H7 (cell line): Measurements from ENCODE around the gene GALNT13. TPM values are rescaled to one million over a fixed set of nuclear protein-coding genes. Genes with fewer than 3 reads are reported as not detected.

Source experiments
- DNase-seq: peaks from one replicate; pipeline ENCODE4 v3.0.0; 2012
- H3K27me3 ChIP-seq: 2 replicates; pipeline ENCODE4 v1.6.0; 2011; ENCODE audit warnings: mild to moderate bottlenecking, low read length; ENCODE audit not compliant: control insufficient read depth, insufficient read depth
- H3K36me3 ChIP-seq: replicated peaks from 2 replicates; pipeline ENCODE4 v1.5.1; 2011; ENCODE audit warnings: low read length; ENCODE audit not compliant: control insufficient read depth, insufficient read depth
- H3K4me3 ChIP-seq: 2 replicates; pipeline ENCODE4 v1.5.1; 2011; ENCODE audit warnings: low read depth, mild to moderate bottlenecking, control low read depth, low read length, moderate library complexity; ENCODE audit not compliant: insufficient read depth
- total RNA-seq: library from RNA; depleted of rRNA; stranded (reverse); fragments of >200 nt; shearing (Covaris generic); gene quantifications from 2 replicates; pipeline ENCODE4 v1.2.3, GENCODE V29; 2014

GALNT13 gene
- total RNA-seq, 1 experiment from 2014 or later, result 7.1 TPM

GRCh38 chr2:153986488-153987229 lies 114.9 kb downstream of the GALNT13 start:
- Histone ChIP-seq H3K4me3 (no peak overlapping the region), H3K27me3 (no peaks in the 10 kb centered on the region), H3K36me3 (no peaks in the 10 kb centered on the region)
- DNase-seq, result no peak

GRCh38 chr2:153990771-153991170 lies 119.0 kb downstream of the GALNT13 start:
- Histone ChIP-seq H3K4me3 (no peak overlapping the region), H3K36me3 (no peaks in the 10 kb centered on the region), H3K27me3 (no peaks in the 10 kb centered on the region)
- no peak for DNase-seq

- no peaks in the 10 kb centered on the region for H3K27me3 ChIP-seq
- no peak overlapping the region for H3K4me3 ChIP-seq
- no peak for DNase-seq
- no peaks in the 10 kb centered on the region for H3K36me3 ChIP-seq
These were observed 141.8 kb downstream of the GALNT13 start for GRCh38 chr2:154013514-154013913.

- no peak overlapping the region for H3K4me3 ChIP-seq
- no peaks in the 10 kb centered on the region for H3K27me3 ChIP-seq
- DNase-seq, result no peak
- no peaks in the 10 kb centered on the region for H3K36me3 ChIP-seq
These were observed 143.5 kb downstream of the GALNT13 start for GRCh38 chr2:154015233-154015632.

GRCh38 chr2:154029504-154029903 lies 157.8 kb downstream of the GALNT13 start:
- Histone ChIP-seq H3K36me3 (no peaks in the 10 kb centered on the region), H3K27me3 (no peaks in the 10 kb centered on the region), H3K4me3 (no peak overlapping the region)
- DNase-seq, result no peak

GRCh38 chr2:154032220-154032619 lies 160.5 kb downstream of the GALNT13 start:
- Histone ChIP-seq H3K4me3 (no peak overlapping the region), H3K36me3 (no peaks in the 10 kb centered on the region)
- DNase-seq, result no peak

GRCh38 chr2:154046493-154046892 lies 174.8 kb downstream of the GALNT13 start:
- Histone ChIP-seq H3K36me3 (no peaks in the 10 kb centered on the region), H3K27me3 (no peaks in the 10 kb centered on the region), H3K4me3 (no peak overlapping the region)
- DNase-seq, result no peak

More at GRCh38 chr2:154032220-154032619, 160.5 kb downstream of the GALNT13 start:
- no peaks in the 10 kb centered on the region for H3K27me3 ChIP-seq

GRCh38 chr2:154048905-154049304 lies 177.2 kb downstream of the GALNT13 start:
- DNase-seq, result no peak
- Histone ChIP-seq H3K4me3 (no peak overlapping the region), H3K36me3 (no peaks in the 10 kb centered on the region), H3K27me3 (no peaks in the 10 kb centered on the region)

- no peaks in the 10 kb centered on the region for H3K27me3 ChIP-seq
- H3K4me3 ChIP-seq, result no peak overlapping the region
- H3K36me3 ChIP-seq, result no peaks in the 10 kb centered on the region
- DNase-seq, result no peak
These were observed 177.8 kb downstream of the GALNT13 start for GRCh38 chr2:154049561-154049960.

GRCh38 chr2:154067124-154067523 lies 195.4 kb downstream of the GALNT13 start:
- H3K36me3 ChIP-seq, result no peaks in the 10 kb centered on the region

GRCh38 chr2:154078926-154079325 lies 207.2 kb downstream of the GALNT13 start:
- H3K27me3 ChIP-seq, result no peaks in the 10 kb centered on the region

More at GRCh38 chr2:154067124-154067523, 195.4 kb downstream of the GALNT13 start:
- Histone ChIP-seq H3K4me3 (no peak overlapping the region), H3K27me3 (no peaks in the 10 kb centered on the region)
- no peak for DNase-seq

GRCh38 chr2:154092571-154092970 lies 220.8 kb downstream of the GALNT13 start:
- H3K4me3 ChIP-seq, result no peak overlapping the region
- H3K36me3 ChIP-seq, result no peaks in the 10 kb centered on the region
- no peaks in the 10 kb centered on the region for H3K27me3 ChIP-seq
- DNase-seq, result no peak

More at GRCh38 chr2:154078926-154079325, 207.2 kb downstream of the GALNT13 start:
- no peak overlapping the region for H3K4me3 ChIP-seq
- no peak for DNase-seq
- H3K36me3 ChIP-seq, result no peaks in the 10 kb centered on the region

GRCh38 chr2:154093856-154094255 lies 222.1 kb downstream of the GALNT13 start:
- no peak for DNase-seq
- Histone ChIP-seq H3K27me3 (no peaks in the 10 kb centered on the region), H3K4me3 (no peak overlapping the region), H3K36me3 (no peaks in the 10 kb centered on the region)

GRCh38 chr2:154097833-154098398 lies 226.2 kb downstream of the GALNT13 start:
- Histone ChIP-seq H3K36me3 (no peaks in the 10 kb centered on the region), H3K27me3 (no peaks in the 10 kb centered on the region), H3K4me3 (no peak overlapping the region)
- DNase-seq, result no peak

GRCh38 chr2:154120706-154121105 lies 249.0 kb downstream of the GALNT13 start:
- no peaks in the 10 kb centered on the region for H3K27me3 ChIP-seq
- no peaks in the 10 kb centered on the region for H3K36me3 ChIP-seq
- H3K4me3 ChIP-seq, result no peak overlapping the region
- DNase-seq, result no peak
